HG03139 (cell line): ENCODE results near the gene MED13L.

Source experiments
- ATAC-seq: cut with Tn5 transposase; IDR thresholded peaks from one replicate; pipeline ENCODE4 v1.9.1; 2021; ENCODE audit not compliant: unreplicated experiment

MED13L gene

DNA sequence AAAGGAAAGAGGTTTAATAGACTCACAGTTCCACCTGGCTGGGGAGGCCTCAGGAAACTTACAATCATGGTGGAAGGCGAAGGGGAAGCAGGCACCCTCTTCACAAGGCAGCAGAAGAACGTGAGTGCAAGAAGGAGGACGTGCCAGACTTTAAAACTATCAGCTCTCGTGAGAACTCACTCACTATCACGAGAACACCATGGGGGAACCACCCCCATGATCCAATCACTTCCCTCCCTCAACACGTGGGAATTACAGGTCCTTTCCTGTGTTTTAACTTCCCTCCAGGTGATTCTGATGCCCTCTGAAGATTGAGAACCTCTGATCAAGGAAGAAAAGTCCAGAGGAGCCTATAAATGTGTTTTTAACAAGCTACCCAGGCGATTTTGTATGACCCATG is 358.7 kb downstream of the MED13L start:
- no peak for ATAC-seq

DNA sequence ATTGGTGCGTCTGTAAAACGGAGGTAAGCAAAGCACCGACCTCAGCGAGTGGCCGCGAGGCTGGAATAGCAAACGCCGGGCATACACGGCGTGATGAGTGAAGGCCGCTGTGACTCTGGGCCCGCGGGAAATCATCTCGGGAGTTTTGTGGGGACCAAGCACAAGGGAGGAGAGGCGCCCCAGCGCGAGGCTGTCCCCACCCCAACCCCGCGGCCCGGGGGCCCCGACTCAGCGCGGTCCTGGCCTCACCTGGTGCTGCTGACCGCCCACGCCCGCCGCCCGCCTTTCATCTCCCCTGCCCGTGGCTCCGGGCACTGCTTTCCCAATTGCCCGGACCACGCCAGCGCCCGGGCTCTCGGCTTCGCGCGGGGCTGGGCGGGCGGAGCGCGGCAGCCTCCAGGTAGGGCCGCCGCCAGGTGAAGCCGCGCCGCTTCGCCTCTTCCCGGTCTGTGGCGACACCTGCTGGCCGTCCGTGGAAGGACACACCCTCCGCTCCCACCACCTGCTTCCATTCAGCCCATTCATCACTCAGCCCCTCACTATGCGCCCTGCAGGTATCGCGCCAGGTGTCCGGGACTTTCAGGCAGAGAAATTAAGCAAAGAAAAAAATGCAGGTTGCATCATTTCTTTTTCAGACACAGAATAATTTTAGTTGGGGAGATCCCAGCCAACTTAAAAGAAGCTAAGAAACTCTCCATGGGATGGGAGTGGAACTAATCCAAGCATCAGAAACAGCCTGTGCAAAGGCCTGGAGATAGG is 360.4 kb downstream of the MED13L start:
- no peak for ATAC-seq

DNA sequence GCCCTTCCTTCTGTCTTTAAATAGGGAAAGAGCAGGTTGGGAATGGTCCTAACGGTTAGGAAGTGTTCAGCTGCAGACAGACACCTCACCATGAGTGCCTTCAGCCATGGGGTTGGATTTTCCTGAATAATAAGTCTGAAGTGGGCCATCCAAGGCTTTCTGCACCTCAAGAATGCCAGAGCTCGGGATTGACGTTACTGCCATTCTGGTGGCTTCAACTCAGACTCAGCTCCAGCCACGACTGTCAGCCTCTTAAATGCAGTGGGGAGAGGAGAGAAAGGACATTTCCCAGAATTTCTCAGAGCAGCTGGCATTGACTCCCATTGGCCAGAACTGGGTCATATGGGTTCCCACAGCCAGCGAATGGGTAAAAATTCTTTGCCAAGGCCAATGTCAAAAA is 363.4 kb downstream of the MED13L start:
- no peak for ATAC-seq

GRCh38 chr12:115912440-115912839 is 365.1 kb downstream of the MED13L start:
- ATAC-seq: no peak

- ATAC-seq: no peak
Observed at GRCh38 chr12:115911360-115911759, 366.1 kb downstream of the MED13L start.

DNA sequence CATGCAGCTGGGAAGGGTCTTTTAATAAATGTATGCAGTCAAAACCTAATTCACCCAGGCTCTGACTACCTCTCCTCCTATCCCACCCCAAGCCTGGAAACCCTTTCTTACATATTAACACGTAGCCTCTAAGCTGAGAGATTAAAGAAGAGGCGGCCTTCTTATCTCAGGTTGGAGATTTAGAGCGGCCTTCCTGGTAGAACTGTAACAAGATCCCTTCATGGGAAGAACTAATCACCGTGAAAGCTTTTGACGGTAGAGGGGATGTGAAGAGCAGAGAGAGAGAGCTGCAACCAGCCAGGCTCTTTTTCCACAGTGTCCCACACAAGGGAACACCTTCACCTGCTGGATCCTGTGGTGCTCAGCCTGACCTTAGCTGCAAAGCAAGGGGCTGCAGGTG is 367.4 kb downstream of the MED13L start:
- ATAC-seq: no peak
